ENCODE measurements around the gene TMEM209.

- TF ChIP-seq POLR2A (IDR thresholded peaks at IDR 0.05): no peak
- TF ChIP-seq, protein P1, sequence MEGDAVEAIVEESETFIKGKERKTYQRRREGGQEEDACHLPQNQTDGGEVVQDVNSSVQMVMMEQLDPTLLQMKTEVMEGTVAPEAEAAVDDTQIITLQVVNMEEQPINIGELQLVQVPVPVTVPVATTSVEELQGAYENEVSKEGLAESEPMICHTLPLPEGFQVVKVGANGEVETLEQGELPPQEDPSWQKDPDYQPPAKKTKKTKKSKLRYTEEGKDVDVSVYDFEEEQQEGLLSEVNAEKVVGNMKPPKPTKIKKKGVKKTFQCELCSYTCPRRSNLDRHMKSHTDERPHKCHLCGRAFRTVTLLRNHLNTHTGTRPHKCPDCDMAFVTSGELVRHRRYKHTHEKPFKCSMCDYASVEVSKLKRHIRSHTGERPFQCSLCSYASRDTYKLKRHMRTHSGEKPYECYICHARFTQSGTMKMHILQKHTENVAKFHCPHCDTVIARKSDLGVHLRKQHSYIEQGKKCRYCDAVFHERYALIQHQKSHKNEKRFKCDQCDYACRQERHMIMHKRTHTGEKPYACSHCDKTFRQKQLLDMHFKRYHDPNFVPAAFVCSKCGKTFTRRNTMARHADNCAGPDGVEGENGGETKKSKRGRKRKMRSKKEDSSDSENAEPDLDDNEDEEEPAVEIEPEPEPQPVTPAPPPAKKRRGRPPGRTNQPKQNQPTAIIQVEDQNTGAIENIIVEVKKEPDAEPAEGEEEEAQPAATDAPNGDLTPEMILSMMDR (IDR thresholded peaks at IDR 0.05): no peak
These were observed 43.0 kb downstream of the TMEM209 start for GRCh38 chr7:130162196-130162595.

Data from right lobe of liver (tissue), 4 donors.